Activated CD4-positive, alpha-beta T cell treated with anti-CD3 and anti-CD28 coated beads, Interleukin-2, amount 50 U/mL, for 24 hours (primary cell): ENCODE results near the gene TLE4.

Source experiments
- DNase-seq, 2 donors: peaks; one replicate each; pipeline ENCODE4 v3.0.0-alpha.2; 2020; ENCODE audit warnings: low read depth in 1 of 2, low spot score in 1 of 2

TLE4 gene

GRCh38 chr9:79660615-79661014 lies 88.8 kb downstream of the TLE4 start:
- DNase-seq, result no peak

GRCh38 chr9:79661279-79661678 lies 89.5 kb downstream of the TLE4 start:
- no peak for DNase-seq

GRCh38 chr9:79661886-79662536 lies 90.2 kb downstream of the TLE4 start:
- no peak for DNase-seq

- DNase-seq, result no peak
Measured at GRCh38 chr9:79662537-79662956, 90.8 kb downstream of the TLE4 start.

- no peak for DNase-seq
Measured at GRCh38 chr9:79663300-79663699, 91.5 kb downstream of the TLE4 start.

GRCh38 chr9:79663878-79664277 lies 92.1 kb downstream of the TLE4 start:
- DNase-seq, result no peak

- DNase-seq, result no peak
Measured at GRCh38 chr9:79664375-79664831, 92.6 kb downstream of the TLE4 start.

GRCh38 chr9:79665369-79665768 lies 93.6 kb downstream of the TLE4 start:
- no peak for DNase-seq

- DNase-seq, result no peak
Measured at GRCh38 chr9:79665931-79666330, 94.2 kb downstream of the TLE4 start.

- no peak for DNase-seq
Measured at GRCh38 chr9:79667120-79667519, 95.4 kb downstream of the TLE4 start.

- DNase-seq, result no peak
Measured at GRCh38 chr9:79667817-79668436, 96.2 kb downstream of the TLE4 start.

GRCh38 chr9:79668956-79669355 lies 97.2 kb downstream of the TLE4 start:
- DNase-seq, result no peak

- no peak for DNase-seq
Measured at GRCh38 chr9:79670269-79670961, 98.7 kb downstream of the TLE4 start.

GRCh38 chr9:79671558-79671957 lies 99.8 kb downstream of the TLE4 start:
- DNase-seq, result no peak

GRCh38 chr9:79672236-79672635 lies 100.5 kb downstream of the TLE4 start:
- no peak for DNase-seq

GRCh38 chr9:79672891-79673290 lies 101.1 kb downstream of the TLE4 start:
- no peak for DNase-seq

GRCh38 chr9:79673614-79674013 lies 101.8 kb downstream of the TLE4 start:
- no peak for DNase-seq

GRCh38 chr9:79674052-79674777 lies 102.5 kb downstream of the TLE4 start:
- no peak for DNase-seq

GRCh38 chr9:79681576-79681975 lies 109.8 kb downstream of the TLE4 start:
- no peak for DNase-seq

GRCh38 chr9:79682076-79682736 lies 110.4 kb downstream of the TLE4 start:
- DNase-seq, result no peak

- DNase-seq, result no peak
Measured at GRCh38 chr9:79684059-79684458, 112.3 kb downstream of the TLE4 start.
